TTC549 (cell line): ENCODE results near the gene RUNX2.

Experiments
- FAIRE-seq: peaks from 2 replicates; lab custom pipeline; 2012; peaks lifted over from hg19 to GRCh38; lab: Jason Lieb, UNC

The RUNX2 gene

GRCh38 chr6:45590696-45591184 lies 262.6 kb downstream of the RUNX2 start:
- no peak for FAIRE-seq

GRCh38 chr6:45591306-45591705 lies 263.2 kb downstream of the RUNX2 start:
- FAIRE-seq: no peak

DNA sequence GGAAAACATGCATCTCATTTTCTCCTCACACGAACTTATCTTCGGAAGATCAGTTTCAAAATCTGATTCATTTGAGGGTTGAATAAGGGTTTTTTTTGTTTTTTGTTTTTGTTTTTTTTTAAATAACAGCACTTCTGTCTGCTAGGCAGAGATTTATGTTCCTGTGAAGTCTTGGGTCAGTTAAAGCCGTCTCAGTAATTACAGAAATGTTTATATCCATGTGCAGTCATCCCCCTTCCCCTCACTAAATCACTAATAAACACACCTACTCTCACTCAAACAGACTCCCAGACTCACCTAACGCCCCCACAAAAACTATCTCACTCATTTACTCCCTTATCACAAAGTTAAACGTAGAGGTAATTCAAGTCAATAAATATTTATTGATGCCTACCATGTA lies 263.8 kb downstream of the RUNX2 start:
- no peak for FAIRE-seq

DNA sequence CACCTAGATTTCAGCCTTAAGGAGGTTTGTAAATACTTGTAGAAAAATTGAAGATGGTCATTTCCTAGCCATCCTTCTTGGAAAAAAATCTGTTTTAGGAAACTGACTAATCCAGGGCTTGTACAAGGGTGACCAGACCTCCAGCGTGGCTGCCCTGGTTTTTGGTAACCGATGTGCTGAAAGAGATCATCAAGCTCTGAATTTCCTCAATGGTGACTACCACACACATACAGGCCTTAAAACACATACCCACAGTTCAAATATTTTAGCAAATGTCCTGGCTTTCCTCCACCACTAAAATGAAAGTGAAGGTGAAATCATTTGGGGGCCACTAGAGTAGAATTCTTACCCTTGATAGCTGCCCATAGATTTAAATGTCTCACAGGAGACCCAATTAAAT lies 264.9 kb downstream of the RUNX2 start:
- no peak for FAIRE-seq

- FAIRE-seq: no peak
Measured at GRCh38 chr6:45595010-45595851, 267.1 kb downstream of the RUNX2 start.

- FAIRE-seq: no peak
Measured at GRCh38 chr6:45597424-45597823, 269.3 kb downstream of the RUNX2 start.

DNA sequence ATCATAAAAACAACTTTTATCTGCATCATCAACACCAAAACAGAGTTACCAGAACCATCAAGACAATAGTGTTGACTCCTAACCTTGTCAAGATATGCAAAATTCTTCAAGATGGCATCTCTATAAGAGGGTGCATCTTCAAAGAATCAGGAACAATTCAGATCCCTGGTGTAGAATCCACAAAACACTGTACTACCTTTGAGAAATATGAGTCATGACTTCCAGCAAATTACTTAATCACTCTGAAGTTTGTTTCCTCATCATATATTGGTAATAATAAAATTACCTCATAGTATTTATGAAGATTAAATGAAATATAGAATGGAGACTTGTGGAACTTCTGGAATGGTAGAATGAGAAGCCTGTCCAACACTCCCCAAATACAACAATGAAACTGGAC lies 270.9 kb downstream of the RUNX2 start:
- FAIRE-seq: no peak

- FAIRE-seq: no peak
Measured at GRCh38 chr6:45605971-45606370, 277.8 kb downstream of the RUNX2 start.

DNA sequence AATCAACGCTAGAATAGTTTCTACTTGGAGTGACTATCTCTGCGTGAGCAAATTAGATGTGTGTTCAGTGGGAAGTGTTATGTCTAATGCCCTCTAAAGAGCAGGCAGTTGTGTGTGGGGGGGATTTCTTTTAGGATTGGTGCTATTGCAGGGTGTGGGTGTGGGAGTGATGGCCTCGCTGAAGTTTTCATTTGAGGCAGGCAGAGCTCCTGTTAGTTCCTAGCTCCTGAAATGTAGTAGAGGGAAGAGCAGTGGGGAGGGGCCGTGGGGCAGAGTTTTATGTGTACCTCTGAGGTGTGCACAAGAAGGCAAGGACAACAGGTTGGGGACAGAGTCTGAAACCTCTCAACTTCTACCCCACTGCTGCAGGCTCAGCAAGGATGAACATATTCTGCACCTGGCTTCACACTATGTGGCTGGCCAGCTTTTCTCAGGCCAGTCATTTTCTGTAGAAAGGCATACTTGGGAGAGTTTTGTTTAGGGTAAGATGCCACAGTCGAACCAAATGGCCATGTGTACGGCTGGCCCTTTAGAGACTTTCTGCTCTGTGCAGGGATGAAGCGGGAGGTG lies 278.8 kb downstream of the RUNX2 start:
- no peak for FAIRE-seq

- no peak for FAIRE-seq
Measured at GRCh38 chr6:45607798-45608197, 279.7 kb downstream of the RUNX2 start.

- FAIRE-seq: no peak
Measured at GRCh38 chr6:45608252-45608913, 280.3 kb downstream of the RUNX2 start.

DNA sequence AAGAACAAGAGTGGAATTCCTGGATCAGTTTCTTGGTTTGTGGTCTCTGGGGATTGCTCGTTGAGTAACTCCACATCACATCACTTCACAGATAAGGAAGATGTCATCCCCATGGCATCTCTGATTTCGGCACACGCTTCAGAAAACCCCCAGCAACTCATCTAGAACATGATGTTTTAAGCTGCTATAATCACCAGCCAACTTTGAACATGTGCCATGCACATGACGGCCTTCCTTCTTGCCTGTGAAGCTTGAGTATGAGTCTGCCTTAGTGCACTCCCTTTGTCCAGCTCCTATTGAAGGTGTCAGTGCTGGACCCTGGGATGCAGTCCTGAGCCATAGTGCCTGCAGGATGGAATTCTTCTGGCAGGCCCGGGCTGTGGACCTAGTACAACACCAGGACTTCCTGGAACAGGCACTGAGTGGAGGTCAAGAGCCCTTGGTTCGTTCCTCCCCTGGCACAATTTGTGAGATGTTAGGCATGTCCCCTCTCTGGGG lies 281.1 kb downstream of the RUNX2 start:
- FAIRE-seq: no peak

DNA sequence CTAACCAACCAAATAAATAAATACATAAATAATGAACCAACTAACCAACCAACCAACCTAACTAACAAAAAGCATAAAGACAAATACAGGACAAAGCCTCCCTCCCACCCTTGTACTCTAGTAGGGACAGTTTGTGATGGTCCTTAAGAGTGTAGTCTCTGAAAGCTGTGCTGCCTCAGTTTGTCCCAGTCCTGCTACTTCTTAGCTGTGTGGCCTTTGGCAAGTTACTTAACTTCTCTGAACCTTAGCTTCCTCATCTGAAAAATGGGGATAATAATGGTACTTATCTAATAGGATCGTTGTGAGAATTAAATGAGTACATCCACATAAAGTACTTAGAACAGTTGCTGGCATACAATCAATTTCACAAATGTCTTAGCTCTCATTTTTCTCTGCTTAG lies 282.2 kb downstream of the RUNX2 start:
- no peak for FAIRE-seq

DNA sequence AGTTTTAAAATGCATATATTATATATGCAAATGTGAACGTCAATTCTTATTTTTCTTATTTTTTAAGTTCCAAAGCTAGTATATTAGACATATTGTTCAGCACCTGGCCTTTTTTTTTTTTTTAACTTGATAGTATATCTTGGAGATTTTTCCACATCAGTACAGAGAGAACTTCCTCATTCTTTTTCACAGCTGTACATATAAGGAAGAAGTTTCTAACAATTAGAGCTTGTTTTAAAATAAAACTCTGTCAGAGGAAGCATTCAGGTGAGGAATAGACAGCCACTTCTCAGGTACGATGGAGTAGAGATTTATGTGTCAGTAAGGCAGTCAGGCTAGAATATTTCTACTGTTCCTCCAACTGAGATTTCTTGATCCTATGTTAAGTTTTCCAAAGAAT lies 282.7 kb downstream of the RUNX2 start:
- no peak for FAIRE-seq

- no peak for FAIRE-seq
Measured at GRCh38 chr6:45611491-45611890, 283.4 kb downstream of the RUNX2 start.

- no peak for FAIRE-seq
Measured at GRCh38 chr6:45613656-45614055, 285.5 kb downstream of the RUNX2 start.

- FAIRE-seq: no peak
Measured at GRCh38 chr6:45614488-45615285, 286.6 kb downstream of the RUNX2 start.

DNA sequence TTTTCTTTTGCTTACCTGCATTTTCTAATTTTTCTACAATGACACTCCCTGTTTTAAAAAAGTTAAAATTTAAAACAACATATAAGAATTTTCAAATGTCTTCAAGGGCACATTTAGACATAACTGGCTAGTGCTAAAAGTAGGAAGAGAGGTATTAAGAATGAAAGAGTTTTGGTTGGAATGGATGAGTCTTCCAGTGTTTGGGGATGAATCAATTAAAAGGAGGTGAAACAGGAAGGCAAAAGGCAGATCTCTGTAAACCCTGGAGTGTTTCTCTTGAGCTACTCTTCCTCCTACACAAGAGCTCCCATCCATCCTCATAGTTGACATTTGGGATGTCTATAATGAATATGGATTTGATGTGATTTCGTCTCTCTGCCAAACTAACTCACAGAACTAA lies 288.1 kb downstream of the RUNX2 start:
- FAIRE-seq: no peak

DNA sequence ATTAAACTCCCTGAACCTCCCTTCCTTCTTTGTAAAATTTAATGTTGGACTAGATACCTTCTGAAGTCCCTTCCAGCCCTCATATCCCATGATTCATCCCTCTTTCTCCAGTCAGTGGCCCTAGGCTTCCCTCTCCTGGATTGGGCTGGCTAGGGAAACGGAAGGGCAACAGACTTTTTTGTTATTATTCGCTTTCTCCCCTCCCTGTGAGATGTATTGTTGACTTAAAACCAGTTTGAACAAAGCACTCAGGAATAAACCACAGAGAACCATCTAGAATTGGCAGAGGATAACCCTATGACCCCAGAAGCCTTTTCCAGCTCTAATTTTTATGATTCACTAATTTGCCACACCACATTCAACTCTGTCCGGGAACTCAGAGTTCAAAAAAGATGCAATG lies 289.3 kb downstream of the RUNX2 start:
- no peak for FAIRE-seq

- FAIRE-seq: no peak
Measured at GRCh38 chr6:45618259-45618658, 290.1 kb downstream of the RUNX2 start.

GRCh38 chr6:45619211-45619760 lies 291.2 kb downstream of the RUNX2 start:
- no peak for FAIRE-seq

DNA sequence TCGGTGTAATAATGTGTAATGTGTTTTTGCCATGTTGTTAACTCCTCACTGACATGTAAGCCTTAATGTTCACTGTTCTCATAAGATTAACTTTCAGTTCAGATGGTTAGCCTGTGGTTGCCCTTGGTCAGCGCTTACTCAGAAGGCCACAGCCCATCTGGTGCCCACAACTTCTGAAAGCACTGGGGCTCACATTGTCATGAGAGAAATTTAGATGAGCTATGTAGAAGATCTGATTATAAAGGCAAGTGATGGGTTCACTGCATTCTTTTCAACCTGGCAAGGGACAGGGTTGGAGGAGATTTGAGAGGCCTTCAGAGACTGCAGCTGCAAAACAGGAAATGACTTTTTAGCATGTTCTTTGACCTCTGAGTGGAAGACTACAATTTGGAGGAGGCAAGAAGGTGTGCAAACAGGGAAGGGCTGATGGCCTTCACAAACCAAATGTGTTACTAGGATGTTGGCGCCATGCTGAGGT lies 291.9 kb downstream of the RUNX2 start:
- no peak for FAIRE-seq
